Ureter (tissue), 1 donor: ENCODE results near the gene CYTH2. TPM values are rescaled to one million over a fixed set of nuclear protein-coding genes. Genes with fewer than 3 reads are reported as not detected.
"Not testable (repeated sequence)": the region's sequence is repeated elsewhere in the genome, so short reads cannot be mapped to it uniquely, and the experiment has no call there.

Experiments
- DNase-seq: peaks from one replicate; pipeline ENCODE4 v3.0.0-alpha.2; 2020; ENCODE audit warnings: low spot score
- total RNA-seq: library from RNA; stranded (reverse); gene quantifications from one replicate; pipeline ENCODE4 v1.2.4, GENCODE V29; 2023
- donor health status: DM: yes; HTN: yes; CAD: no.

The CYTH2 gene
- total RNA-seq, 1 donor from 2014 or later, result 61.6 TPM

DNA sequence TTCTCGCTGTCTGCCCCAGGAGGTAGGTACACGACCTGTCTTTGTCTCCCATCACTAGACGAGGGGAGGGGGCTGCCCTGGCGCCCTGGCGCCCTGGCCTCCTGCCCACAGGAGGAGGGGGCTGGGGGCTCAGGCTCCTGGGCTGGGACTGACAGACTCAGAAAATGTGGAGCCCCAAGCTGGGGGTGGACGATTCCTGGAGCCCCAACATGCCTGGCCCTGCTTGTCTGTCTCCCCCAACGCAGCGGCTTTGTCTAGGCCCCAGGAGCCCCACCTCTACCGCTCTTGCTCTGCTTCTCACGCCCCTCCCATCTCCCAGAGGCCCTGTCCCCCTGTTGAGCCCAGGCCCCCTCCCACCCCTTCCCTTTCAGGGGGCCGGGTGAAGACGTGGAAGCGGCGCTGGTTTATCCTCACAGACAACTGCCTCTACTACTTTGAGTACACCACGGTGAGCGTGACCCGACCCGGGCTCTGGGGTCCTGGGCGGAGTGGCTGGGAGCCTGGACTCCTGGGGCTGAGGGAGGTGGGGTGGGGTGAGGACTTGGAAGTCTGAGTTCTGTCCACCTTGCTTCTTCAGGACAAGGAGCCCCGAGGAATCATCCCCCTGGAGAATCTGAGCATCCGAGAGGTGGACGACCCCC lies 8.6 kb downstream of the CYTH2 start:
- DNase-seq, result no peak

DNA sequence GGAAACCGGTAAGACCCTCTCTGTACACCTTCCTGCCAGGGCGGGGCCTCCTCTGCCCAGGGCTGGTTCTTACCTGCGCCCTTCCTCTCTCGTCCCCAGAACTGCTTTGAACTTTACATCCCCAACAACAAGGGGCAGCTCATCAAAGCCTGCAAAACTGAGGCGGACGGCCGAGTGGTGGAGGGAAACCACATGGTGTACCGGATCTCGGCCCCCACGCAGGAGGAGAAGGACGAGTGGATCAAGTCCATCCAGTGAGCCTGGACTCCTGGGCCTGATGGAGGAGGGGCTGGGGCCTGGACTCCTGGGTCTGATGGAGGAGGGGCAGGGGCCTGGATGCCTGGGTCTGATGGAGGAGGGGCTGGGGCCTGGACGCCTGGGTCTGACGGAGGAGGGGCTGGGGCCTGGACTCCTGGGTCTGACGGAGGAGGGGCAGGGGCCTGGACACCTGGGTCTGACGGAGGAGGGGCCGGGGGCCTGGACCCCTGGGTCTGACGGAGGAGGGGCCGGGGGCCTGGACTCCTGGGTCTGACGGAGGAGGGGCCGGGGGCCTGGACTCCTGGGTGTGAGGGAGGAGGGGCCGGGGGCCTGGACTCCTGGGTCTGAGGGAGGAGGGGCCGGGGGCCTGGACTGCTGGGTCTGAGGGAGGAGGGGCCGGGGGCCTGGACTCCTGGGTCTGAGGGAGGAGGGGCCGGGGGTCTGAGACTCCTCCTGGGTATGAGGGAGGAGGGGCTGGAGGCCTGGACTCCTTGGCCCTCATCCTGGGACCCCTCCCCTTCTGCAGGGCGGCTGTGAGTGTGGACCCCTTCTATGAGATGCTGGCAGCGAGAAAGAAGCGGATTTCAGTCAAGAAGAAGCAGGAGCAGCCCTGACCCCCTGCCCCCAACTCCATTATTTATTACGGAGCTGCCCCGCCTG lies 9.4 kb downstream of the CYTH2 start:
- no peak for DNase-seq

DNA sequence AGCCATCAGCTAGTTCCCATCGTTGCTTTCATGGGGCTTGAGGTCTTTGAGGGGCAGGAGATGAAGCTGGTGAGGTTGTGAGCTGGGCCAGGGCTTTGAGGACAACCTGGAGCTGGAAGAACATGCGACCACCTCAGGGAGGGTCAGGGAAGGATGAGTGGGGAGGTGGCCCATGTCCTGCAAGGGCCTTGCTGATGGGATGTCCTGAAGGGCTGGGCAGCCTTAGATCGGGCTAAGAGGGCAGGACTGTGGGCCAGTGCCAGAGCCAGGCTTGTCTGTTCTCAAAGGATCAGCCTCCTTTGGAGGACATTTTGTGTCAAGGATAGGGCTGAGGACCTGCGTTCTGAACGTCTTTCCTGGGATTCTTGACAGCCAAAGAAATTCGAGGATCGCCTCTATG lies 10.5 kb downstream of the CYTH2 start:
- DNase-seq, result no peak

DNA sequence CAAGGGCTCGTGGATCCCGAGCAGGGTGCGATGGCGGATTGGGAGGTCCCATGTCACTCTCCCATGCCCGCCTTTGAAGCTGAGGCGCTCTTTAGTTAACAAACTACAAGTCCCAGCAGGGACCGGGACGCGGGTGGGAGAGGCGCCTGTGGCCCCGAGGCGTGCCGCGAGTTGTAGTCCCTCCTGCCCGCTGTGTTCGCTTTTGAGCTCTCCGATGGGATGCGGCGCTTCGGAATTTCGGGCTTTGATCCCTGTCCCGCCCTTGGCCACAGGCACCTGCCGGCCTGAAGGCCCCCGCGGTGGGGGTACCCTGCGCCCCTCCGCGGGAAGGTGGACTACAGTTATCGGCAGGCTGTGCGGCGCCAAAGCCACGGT lies 11.0 kb downstream of the CYTH2 start:
- DNase-seq, result no peak

DNA sequence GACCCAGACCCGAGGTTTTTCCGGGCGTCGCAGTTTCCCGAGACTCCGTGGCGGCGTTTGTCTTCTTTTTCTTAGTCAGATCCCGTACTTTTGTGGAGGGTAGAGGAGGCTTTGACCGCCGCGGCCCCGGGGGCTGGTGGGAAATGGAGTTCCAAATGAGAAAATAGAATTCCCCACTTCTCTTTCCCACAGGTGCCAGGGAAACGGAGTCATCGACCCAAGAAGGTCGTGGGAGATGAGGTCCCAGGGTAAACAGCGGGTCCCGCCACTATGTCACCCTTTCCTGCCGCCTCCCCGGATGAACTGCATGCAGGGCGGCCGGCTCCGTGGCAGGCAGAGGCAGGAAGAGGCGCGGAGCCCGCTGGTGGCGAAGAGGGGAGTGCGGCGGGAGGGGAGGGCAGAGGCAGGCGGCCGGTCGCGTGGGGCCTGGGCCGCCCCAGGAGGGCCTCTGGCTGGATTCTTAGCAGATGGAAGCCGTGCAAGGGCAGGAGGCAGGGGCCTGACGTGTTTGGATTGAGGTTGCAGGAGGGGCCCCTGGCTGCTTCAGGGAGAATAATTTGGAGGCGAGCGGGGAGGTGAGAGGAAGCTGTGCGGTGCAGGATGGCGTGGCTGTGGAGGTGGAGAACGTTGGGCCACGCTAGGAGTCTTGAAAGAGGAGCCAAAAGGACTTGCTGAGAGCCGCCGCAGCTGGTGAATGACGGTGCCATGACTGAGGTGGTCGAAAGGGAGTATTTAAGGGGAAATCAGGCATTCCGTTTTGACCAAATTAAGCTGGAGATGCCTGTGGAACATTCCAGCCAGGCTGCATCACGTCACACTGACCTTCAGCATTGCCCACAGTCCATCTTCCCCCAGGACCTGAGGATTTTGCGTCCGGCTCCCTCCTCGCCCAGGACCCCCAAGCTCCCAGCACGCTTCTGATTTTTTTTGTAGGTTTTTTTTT lies 11.7 kb downstream of the CYTH2 start:
- no peak for DNase-seq

DNA sequence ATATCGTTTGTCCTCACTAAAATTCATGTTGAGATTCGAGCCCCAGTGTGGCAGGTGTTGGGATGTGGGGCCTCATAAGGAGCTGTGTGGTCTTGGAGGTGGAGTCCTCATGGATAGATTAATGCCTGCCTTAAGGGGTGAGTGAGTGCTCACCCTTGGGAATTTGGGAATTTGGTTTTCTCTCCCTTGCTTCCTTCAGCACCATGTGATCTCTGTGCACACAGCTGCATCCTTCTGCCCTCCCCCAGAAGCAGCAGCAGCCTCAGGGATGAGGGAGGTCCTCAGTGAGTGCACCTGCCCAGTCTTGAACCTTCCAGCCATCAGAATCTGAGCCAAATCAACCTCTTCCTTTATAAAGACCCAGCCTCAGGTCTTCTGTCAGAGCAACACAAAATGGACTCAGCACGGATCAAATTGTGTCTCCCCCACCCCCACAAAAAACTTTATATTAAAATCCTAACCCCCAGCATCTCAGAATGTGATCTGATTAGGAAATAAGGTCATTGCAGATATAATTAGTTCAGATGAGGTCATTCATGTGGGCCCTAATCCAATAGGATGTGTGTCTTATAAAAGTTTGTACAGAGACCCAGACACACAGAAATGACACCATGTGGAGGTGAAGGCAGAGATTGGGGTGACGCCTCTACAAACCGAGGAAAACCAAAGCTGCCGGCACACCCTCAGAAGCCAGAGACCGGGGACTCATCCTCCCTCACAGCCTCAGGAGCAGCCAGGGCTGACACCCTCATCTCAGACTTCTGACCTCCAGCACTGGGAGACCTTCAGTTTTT lies 12.9 kb downstream of the CYTH2 start:
- no peak for DNase-seq

DNA sequence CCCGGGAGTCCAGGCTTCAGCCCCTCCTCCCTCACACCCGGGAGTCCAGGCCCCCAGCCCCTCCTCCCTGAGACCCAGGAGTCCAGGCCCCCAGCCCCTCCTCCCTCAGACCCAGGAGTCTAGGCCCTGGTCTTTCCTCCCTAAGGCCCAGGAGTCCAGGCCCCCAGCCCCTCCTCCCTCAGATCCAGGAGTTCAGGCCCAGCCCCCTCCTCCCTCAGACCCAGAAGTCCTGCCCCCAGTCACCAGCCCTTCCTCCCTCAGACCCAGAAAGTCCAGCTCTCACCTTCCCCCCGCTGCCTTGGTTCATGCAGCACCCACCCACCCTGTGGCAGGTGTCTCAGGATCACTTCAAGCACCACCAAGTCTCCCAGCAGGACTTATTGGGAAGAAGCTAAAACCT lies 14.1 kb downstream of the CYTH2 start:
- no peak for DNase-seq

DNA sequence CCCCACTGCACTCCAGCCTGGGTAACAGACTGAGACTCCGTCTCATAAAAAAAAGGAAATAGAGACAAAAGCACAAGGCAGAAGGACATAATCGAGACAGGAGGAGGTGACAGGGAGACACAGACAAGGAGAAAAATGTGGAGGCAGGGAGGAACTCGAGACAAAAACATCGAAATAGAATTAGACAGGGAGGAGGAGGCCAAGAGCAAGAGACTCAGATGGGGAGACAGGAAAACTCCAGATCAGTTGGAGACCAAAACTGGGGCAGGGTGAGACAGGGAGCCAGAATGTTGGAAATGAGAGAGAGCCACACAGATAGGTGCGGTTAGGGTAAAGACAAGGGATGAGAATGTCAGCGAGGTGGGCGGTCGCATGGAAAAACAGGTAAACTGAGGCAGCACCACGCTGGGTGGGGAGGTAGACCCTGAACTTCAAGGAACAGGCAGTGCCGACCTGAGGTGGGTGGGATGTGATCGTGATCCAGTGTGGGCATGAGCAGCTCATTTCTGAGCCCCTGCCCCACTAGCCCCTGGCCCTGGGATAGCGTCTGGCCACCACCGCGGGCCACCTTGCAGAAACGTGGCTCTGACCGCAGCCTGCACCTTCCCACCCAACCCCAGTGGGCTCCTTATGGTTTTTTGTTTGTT lies 15.2 kb downstream of the CYTH2 start:
- DNase-seq, result no peak

DNA sequence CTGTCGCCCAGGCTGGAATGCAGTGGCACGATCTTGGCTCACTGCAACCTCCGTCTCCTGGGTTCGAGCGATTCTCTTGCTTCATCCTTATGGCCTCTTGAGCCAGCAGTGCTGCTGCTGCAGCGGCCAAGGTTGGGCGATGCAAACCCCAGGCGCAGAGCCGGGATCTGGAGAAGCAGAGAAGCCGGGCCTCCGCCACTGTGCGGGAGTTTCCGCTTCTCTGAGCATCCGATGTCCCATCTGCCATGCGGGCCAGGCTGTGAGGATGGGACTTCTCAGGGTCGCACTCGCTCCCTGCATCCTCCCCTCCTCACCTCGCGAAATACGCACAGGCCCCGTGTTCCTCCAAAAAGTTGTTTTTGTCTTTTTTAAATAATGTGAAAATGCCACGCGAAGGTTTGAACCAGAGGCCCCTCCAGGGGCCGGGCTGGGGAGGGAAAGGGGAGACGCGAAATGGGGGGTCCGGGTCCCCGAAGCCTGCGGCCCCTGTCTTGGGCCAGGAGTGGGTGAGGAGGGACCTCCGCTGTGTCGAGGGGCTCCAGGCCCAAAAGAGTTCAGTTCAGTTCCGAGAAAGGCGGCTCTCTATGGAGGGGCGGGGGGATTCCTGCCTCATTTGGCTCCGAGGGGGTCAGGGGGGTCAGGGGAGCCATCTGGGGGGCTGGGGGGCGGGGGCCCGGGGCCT lies 15.9 kb downstream of the CYTH2 start:
- DNase-seq, result no peak

DNA sequence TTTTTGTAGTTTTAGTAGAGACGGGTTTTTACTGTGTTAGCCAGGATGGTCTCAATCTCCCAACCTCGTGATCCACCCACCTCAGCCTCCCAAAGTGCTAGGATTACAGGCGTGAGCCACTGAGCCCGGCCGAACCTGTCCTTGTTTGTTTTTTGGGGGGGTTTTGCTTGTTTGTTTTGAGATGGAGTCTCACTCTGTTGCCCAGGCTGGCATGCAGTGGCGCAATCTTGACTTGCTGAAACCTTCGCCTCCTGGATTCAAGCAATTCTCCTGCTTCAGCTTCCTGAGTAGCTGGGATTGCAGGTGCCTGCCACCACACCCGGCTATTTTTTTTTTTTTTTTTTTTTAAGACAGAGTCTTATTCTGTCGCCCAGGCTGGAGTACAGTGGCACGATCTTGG lies 17.5 kb downstream of the CYTH2 start:
- not testable (repeated sequence) for DNase-seq

DNA sequence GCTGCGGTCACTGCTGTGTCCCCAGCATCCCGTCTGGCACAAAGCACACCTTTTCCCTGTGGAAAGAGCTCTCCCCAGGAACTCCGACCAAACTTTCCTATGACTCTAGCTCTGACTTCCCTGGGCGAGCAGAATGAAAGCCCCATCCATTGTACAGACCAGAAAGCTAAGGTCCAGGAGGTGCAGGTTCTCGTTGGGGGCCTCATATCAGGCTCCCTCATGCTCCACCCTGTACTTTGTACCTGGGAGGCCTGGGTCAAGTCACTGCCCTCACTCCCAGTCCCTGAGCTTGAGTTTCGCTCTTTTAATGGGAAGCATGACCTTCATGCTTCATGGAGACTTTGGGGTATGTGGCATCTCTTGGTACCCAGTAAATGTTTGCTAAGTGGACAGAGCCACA lies 18.4 kb downstream of the CYTH2 start:
- DNase-seq, result no peak

DNA sequence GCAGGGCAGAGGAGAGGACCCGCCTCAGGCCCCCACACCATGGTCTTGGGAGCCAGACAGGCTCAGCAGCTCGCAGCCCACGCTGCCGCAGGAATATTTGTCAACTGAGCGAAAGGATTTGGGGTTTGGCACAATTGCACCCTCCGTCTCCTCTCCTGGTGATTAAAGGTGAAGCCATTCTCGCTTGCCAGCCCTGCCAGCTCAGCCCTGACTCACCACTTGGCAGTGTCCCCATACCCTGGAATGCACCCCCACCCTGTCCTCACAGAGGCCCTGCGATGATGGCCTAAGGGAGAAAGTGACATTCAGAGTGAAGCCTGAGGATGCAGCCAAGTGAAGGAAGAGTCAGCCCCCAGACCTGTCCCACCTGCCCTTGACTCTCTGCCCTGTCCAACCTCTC lies 18.8 kb downstream of the CYTH2 start:
- peak; percentile 88 for DNase-seq

DNA sequence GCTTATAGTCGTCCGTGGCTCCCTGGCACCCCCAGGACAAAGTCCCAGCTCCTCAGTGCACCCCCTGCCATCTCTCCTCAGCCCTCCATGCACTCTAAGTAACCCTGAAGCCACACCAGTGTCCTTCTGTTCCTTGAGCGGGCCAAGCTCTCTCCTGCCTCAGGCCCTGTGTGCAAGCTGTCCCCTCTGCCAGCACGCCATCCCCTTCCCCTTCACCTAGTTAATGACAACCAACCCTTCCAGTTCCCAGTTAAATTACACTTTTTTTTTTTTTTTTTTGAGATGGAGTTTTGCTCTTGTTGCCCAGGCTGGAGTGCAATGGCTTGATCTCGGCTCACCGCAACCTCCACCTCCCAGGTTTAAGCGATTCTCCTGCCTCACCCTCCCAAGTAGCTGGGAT lies 19.3 kb downstream of the CYTH2 start:
- not testable (repeated sequence) for DNase-seq

DNA sequence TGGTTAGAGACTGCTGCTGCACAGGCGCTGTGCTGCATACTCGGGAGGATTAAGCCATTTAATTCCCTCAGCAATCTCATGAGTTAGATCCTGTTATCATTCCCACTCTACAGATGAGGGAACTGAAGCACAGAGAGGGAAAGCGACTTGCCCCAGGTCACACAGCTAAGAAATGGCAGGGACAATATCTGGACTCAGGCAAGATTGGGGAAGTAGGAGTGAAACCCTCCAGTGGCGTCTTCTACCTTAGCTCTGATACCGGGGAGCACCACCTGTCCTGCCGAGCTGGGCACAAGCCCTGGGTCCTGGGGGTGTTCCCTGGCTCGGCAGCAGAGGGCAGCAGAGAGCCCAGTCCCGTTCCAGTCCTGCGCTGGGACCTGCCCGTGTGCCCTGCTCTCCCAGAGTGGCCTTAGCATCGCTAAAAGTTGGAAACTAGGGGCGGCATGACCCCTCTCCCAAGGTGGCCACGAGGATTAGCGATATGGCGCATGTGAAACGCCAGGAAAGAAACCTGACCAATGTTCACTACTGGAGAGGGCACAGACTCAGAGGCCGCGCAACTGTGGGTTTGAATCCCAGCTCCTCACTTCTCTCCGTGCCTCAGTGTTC lies 20.5 kb downstream of the CYTH2 start:
- peak; percentile 81 for DNase-seq

DNA sequence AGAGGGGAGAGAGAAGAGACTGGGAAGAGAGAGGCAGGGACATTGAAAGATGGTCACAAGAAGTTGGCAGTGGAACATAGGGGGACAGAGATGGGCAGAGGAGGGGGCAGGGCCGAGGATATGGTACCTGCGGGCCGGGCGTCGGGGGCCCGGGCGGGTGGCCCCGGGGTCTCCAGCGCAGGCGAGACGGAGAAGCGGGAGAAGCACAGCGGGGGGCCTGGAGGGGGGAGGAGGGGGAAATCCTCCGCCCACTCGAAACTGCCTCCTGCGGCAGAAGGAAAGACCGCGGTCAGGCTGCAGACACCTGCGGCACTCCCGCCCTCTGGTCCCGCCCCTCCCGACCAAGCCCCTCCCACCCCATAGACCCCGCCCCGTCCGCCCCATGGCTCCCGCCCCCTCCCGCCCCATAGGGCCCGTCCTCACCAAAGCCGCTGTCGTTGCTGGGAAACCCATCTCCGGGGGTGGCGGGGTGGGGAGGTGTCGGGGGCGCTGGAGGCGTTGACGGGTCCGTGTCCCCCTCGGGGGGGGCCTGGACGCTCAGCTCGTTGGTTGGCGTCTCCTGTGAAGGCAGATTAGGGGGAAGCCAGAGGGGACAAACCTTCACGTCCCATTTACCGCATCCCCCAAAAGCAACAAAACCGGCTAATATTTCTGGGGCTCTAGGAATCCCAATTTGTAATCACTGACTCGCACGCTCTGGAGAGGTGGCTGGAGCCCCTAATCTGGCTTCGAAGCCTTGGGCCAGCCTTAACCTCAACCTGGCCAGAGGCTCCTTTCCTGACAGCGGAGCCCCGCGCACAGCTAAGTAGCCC lies 22.0 kb downstream of the CYTH2 start:
- peak; percentile 61 for DNase-seq

DNA sequence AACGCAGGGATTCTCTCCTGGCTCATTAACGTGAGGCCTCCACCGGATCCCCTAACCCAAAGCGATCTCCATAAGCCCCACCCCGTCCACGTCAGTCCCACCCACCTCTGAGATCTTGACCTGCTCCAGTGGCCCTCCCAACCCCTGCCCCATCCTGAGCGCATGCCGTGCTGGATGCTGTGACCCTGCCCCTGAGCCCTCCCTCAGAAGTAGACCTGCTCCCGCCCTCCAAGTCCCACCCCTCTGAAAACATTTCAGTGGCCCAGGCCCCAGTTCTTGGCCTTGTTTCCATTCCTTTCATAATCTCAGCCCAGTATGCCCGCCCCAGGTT lies 22.6 kb downstream of the CYTH2 start:
- peak; percentile 45 for DNase-seq

DNA sequence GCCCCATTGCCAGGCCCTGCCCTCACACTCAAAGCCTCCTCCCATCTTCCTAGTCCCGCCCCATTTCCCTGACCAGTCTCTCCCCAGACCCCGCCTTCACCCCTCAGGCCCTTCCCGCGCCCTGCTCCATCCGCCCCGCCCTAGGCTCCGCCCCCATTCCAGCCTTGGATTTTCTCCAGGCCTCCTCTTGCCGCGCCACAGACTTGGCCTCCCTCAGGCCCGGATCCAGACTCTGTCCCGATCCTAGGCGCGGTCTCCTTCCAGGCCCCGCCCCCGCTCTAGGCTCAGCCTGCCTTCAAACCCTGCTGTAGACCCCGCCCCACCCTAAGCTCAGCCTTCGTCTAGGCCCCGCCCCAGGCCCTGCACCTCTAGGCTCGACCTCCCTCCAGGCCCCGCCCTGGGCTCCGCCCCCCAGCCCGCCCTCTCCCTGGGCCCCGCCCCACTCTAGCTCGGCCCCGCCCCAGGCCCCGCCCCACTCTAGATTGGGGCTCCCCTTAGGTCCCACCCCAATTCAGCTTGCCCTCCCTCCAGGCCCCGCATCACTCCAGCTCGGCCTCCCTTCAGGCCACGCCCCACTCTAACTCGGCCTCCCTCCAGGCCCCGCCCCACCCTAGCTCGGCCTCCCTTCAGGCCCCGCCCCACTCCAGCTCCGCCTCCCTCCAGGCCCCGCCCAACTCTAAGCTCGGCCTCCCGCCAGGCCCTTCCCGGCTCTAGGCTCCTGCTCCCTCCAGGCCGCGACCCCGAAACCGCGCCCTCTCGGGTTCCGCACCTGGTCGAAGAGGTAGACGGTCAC lies 24.0 kb downstream of the CYTH2 start:
- peak; percentile 97 for DNase-seq

DNA sequence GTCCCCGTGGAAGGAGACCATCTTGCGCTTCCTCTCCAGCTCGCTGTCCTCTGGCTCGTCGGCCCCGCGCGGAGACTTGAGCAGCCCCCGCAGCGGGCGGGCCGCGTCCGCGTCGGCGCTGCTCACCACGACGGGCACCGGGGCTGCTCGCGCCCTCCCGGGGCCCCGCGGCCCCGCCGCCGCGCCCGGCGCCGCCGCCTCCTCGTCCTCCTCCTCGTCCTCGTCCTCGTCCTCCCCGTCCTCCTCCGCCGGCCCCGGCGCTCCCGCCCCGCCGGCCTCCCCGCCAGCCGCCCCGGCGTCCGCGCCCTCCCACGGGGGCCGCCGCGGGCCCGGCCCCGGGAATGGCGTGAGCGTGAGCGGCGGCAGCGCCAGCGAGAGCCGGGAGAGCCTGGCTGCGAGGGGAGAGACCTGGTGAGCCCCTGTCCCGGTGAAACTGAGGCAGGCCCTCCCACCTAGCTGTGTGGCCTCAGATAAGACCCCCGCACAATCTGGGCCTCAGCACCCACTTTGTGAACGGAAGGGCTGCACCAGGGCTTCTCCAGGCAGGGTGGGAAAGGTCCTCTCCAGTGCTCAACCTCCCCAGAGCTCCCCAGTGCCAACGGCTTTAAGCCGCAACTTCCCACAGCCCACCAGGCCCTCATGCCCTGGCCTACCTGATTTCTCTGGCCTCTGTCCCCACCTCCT lies 24.7 kb downstream of the CYTH2 start:
- peak; percentile 49 for DNase-seq
